Stomach (tissue), 4 donors: ENCODE data around the gene NOM1.

ENCODE experiments used
- CTCF ChIP-seq, 7 experiments: fragments of 450-650 bp in 4 of 7; fragments of 200-600 bp in 3 of 7; sonication (generic) in 3 of 7; IDR thresholded peaks; one replicate each; pipeline ENCODE4 v1.5.1; 2016 to 2019; ENCODE audit warnings: antibody characterized with exemption in 7 of 7, control low read depth in 2 of 7, mild to moderate bottlenecking in 1 of 7
- EP300 ChIP-seq: sonication (generic); formaldehyde crosslinking; IDR thresholded peaks from one replicate; pipeline ENCODE4 v1.6.1; 2017; ENCODE audit warnings: antibody characterized with exemption
- POLR2A ChIP-seq, 4 donors: fragments of 450-650 bp; IDR thresholded peaks; one replicate each; pipeline ENCODE4 v1.6.1; 2016; ENCODE audit warnings: antibody characterized with exemption in 4 of 4, control low read depth in 2 of 4, mild to moderate bottlenecking in 1 of 4, moderate library complexity in 1 of 4
- POLR2AphosphoS5 ChIP-seq, 3 donors: sonication (generic); formaldehyde crosslinking; IDR thresholded peaks; one replicate each; pipeline ENCODE4 v1.6.1; 2016; ENCODE audit warnings: antibody characterized with exemption in 3 of 3

GRCh38 chr7:157012113-157012547, 62.6 kb downstream of the NOM1 start:
- TF ChIP-seq CTCF (IDR thresholded peaks at IDR 0.05) (no peak), POLR2A (IDR thresholded peaks at IDR 0.05) (no peak), POLR2AphosphoS5 (IDR thresholded peaks at IDR 0.05) (no peak), EP300 (no peak)
